Ovary (tissue), 9 donors: ENCODE measurements around the gene SGPL1. TPM values are rescaled to one million over a fixed set of nuclear protein-coding genes. Genes with fewer than 3 reads are reported as not detected.
A peak's percentile ranks its signal among the peaks of the same experiment; 100 is the strongest.

Source experiments
- DNase-seq, 5 donors: peaks; one replicate each; pipeline ENCODE4 v3.0.0-alpha.2; 2019 to 2020
- H3K27ac ChIP-seq, 2 donors: fragments of 200-600 bp; one replicate each; pipeline versions ENCODE4 v1.5.1 to v1.8.0; 2019 to 2022
- H3K27me3 ChIP-seq: fragments of 200-600 bp; one replicate; pipeline ENCODE4 v1.8.0; 2022
- H3K36me3 ChIP-seq: fragments of 200-600 bp; sonication (generic); one replicate; pipeline ENCODE4 v1.5.1; 2019
- H3K4me1 ChIP-seq: one replicate; pipeline ENCODE4 v1.8.1; 2013; ENCODE audit warnings: mild to moderate bottlenecking, moderate library complexity; ENCODE audit not compliant: insufficient read depth
- H3K4me3 ChIP-seq: fragments of 200-600 bp; sonication (generic); one replicate; pipeline ENCODE4 v1.5.1; 2017
- H3K9me3 ChIP-seq, 2 donors: fragments of 200-600 bp in 1 of 2; sonication (generic) in 1 of 2; one replicate each; pipeline versions ENCODE4 v1.5.1 to v1.8.1; 2013 to 2019; ENCODE audit warnings: mild to moderate bottlenecking in 1 of 2, moderate library complexity in 1 of 2
- EP300 ChIP-seq: sonication (generic); formaldehyde crosslinking; IDR thresholded peaks from one replicate; pipeline ENCODE4 v1.6.1; 2017; ENCODE audit warnings: antibody characterized with exemption
- POLR2A ChIP-seq: fragments of 450-650 bp; IDR thresholded peaks from one replicate; pipeline ENCODE4 v1.6.1; 2017; ENCODE audit warnings: antibody characterized with exemption, mild to moderate bottlenecking, moderate library complexity
- WGBS, 3 donors: extraction: QIAGEN DNeasy Blood & Tissue Kit in 1 of 3; methylation state at CpG; one replicate each; pipeline versions ENCODE4 v1.1.5 to v1.1.7; 2013 to 2017; 5-methylcytosine and 5-hydroxymethylcytosine counted together
- intact Hi-C, 4 donors: fragments of 100-400 bp; cut with DNase I; formaldehyde crosslinking; loops; one replicate each; pipeline versions ENCODE4 v1.11.0 to v1.15.1; 2022 to 2023
- polyA plus RNA-seq, 2 donors: library from polyadenylated mRNA; stranded (reverse); fragments of 200-250 nt in 1 of 2; fragments of 350-450 nt in 1 of 2; fragmentation: Illumina TruSeq in 1 of 2; extraction: RNeasy Lipid Tissue Mini Kit (QIAGEN cat#74804) in 1 of 2; gene quantifications; one replicate each; pipeline ENCODE4 v1.2.3, GENCODE V29; 2013 to 2014
- total RNA-seq, 7 donors: library from RNA; depleted of rRNA in 2 of 7; stranded (reverse); fragments of >200 nt in 2 of 7; fragmentation: NEBNext Ultra II Directional in 3 of 7; extraction: Animal tissue kit (Norgen Biotek cat#: 25700) in 3 of 7; gene quantifications; one replicate each; pipeline versions ENCODE4 v1.1.0 to v1.2.4, GENCODE V29; 2016 to 2023
- TF ChIP-seq, protein P1 (sequence below), 3 donors: fragments of 450-650 bp in 2 of 3; fragments of 200-600 bp in 1 of 3; IDR thresholded peaks; one replicate each; pipeline versions ENCODE4 v1.5.1 to v1.8.0; 2016 to 2022; ENCODE audit warnings: antibody characterized with exemption in 3 of 3, mild to moderate bottlenecking in 1 of 3
- donor health status: DM: no; HTN: no; CAD: no; lungs with moderate emphysema.
- donor health status: DM: no; HTN: no; CAD: no.
- donor health status: Bipolar disorder and iron deficiency.
- donor health status: DM: yes; HTN: yes; CAD: no.
- donor health status: DM: no; HTN: no; CAD: no.
- donor health status: DM: yes; HTN: yes; CAD: no.

SGPL1 gene
- total and polyA plus RNA-seq, 9 donors = 8.0 to 52.6 (median 30.8) TPM

DNA sequence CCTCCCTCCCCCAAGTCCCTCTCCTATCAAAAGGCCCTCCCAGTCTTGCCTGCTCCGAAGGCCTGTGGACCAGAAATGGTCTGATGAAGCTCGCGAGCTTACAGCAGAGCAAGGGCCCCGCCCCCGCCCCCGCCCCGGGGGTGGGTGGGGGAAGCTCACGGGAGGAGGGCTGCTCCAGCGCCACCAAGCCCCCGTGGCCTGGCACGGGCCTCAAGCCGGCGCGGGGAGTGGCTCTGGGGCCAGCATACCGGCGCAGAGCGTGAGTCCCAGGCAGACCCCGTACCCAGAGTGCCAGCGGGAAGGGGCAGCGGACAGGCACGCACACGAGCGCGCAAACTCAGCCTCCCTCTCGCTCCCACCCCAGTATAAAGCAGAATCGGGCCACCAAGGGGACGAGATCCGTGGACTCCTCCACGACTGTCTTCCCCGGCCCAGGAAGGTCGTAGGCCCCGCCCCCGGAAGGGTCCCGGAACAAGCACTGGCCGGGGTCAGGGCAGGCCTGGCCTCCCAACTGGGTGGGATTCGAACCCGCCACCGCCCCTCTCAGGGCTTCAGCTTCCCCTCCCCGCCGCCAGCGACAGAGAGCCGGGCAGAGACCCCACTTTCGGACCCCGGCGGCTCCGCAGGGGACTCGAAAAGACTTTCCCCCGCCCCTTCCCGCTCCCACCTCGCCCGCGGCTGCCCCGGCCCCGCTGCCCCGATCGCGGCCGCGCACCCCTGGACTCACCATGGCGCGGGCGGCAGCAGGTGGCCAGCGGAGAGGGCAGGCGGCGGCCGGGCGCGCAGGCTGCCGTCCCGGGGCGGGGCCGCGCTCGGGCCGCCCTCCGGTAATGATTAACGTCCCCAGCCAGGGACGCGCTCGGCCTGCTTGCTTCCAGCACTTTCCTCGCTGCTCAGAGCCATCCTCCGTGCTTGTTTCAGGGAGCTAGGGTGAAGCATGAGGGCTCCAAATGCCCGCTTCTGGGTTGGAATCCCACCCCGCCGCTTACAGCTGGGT lies 72.4 kb downstream of the SGPL1 start, which contains the start of gene PCBD1:
Gene PCBD1, minus strand, starts transcription at position 762 of the 997 bp plus-strand sequence. Its CDS starts 32 bp downstream, at position 730.
- peak within 1 kb of the TSS; percentile 91 for H3K27ac ChIP-seq
- no peaks in the 10 kb centered on the region for H3K27me3 ChIP-seq
- TF ChIP-seq POLR2A = peak; percentile 25
- no peak for TF ChIP-seq EP300
- 0 to 1% (median 1%) methylated on average over 24 to 85 of the region's 85 CpGs for WGBS, 3 donors
- H3K4me3 ChIP-seq = peak within 1 kb of the TSS; percentile 77
- H3K9me3 ChIP-seq = no peaks in the 10 kb centered on the region
- peaks cover 10% of the 10 kb centered on the region for H3K4me1 ChIP-seq
- no peaks in the 10 kb centered on the region for H3K36me3 ChIP-seq
- intact Hi-C loops = loop anchor here in 2 of 4 donors (10.0 kb wide), 2 partner anchors 73 to 333 kb away; partner anchors contain the start of gene SGPL1 (in 1 of the 2)
- DNase-seq = peak; percentile 70 to 79 (median 74)

DNA sequence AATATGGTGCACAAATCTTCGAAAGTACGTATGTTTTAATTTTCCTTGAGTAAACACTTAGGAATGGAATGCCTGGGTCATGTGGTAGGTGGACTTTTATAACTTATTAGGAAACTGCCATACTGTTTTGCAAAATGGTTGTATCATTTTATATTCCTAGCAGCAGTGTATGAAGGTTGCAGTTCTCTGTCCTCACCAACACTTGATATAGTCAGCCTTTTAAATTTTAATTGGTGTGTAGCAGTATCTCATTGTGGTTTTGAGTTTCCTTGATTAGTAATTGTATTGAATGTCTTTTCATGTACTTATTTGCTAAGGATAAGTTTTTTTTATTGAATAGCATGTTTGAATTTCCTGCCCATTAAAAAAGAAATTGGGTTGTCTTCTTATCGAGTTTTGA lies 73.5 kb downstream of the SGPL1 start:
- Histone ChIP-seq H3K4me1 (peaks cover 10% of the 10 kb centered on the region), H3K36me3 (no peaks in the 10 kb centered on the region), H3K9me3 (no peaks in the 10 kb centered on the region), H3K27ac (no peak overlapping the region), H3K4me3 (no peak overlapping the region), H3K27me3 (no peaks in the 10 kb centered on the region)
- intact Hi-C loops = loop anchor here in 2 of 4 donors (10.0 kb wide), 2 partner anchors 74 to 334 kb away; partner anchors contain the start of gene SGPL1 (in 1 of the 2)
- TF ChIP-seq POLR2A (no peak), EP300 (no peak)
- TF ChIP-seq, protein P1, sequence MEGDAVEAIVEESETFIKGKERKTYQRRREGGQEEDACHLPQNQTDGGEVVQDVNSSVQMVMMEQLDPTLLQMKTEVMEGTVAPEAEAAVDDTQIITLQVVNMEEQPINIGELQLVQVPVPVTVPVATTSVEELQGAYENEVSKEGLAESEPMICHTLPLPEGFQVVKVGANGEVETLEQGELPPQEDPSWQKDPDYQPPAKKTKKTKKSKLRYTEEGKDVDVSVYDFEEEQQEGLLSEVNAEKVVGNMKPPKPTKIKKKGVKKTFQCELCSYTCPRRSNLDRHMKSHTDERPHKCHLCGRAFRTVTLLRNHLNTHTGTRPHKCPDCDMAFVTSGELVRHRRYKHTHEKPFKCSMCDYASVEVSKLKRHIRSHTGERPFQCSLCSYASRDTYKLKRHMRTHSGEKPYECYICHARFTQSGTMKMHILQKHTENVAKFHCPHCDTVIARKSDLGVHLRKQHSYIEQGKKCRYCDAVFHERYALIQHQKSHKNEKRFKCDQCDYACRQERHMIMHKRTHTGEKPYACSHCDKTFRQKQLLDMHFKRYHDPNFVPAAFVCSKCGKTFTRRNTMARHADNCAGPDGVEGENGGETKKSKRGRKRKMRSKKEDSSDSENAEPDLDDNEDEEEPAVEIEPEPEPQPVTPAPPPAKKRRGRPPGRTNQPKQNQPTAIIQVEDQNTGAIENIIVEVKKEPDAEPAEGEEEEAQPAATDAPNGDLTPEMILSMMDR (IDR thresholded peaks at IDR 0.05) = no peak
- DNase-seq = no peak
- WGBS, 3 donors = 82 to 94% (median 94%) methylated on average over 3 of the region's 3 CpGs

DNA sequence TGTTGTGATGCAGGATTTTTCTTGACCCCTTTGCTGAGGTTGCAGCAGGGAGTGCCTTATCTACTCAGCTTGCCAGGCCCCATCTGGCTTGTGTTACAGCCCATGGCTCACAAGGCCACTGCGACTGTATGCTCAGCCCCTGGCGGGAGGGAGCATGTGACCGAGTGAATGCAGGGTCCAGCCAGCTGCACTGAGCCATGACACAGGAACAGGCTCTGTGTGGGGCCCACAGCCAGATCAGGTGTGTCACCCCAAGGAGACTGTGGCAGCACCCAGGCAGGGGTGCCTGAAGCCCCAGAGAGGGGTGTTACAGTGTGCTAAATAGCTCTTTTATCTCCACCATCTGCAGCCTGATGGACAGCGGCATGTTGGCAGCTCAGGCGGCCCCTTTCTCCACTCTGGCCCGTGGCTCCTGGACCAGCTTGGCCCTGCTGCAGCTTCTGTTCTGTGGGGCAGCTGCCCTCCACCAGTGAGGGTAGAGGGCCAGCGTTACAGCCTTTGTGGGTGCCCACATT lies 75.2 kb downstream of the SGPL1 start:
- no peak overlapping the region for H3K27ac ChIP-seq
- intact Hi-C loops = no loop called here
- H3K27me3 ChIP-seq = no peaks in the 10 kb centered on the region
- 53 to 64% (median 57%) methylated on average over 7 of the region's 7 CpGs for WGBS, 3 donors
- H3K4me1 ChIP-seq = peaks cover 10% of the 10 kb centered on the region
- peak; percentile 38 to 74 (median 66) for DNase-seq
- no peak for TF ChIP-seq EP300
- no peak for TF ChIP-seq POLR2A
- TF ChIP-seq, protein P1 (IDR thresholded peaks at IDR 0.05) = no peak
- no peak overlapping the region for H3K4me3 ChIP-seq
- no peaks in the 10 kb centered on the region for H3K36me3 ChIP-seq
- no peaks in the 10 kb centered on the region for H3K9me3 ChIP-seq

DNA sequence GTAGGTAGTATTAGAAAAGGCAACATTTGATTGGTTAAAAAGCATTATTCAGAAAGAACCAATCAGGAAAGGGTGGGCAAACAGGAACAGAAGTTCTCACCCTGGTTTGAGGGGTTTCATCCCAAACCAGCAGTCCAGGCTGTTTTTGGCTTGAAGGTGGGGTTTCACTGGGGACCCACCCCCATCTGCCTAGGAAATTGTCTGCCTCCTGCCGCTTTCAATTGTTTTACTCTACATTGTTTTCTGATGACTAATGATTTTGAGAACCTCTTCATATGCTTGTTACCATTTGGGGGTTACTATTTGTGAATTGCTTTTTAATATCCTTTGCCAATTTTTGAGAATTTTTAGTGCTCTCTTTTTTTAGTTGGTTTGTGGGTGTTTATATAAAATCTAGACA lies 75.9 kb downstream of the SGPL1 start:
- intact Hi-C loops = no loop called here
- peaks cover 10% of the 10 kb centered on the region for H3K4me1 ChIP-seq
- 20 to 35% (median 23%) methylated on average over 1 of the region's 1 CpG for WGBS, 3 donors
- TF ChIP-seq POLR2A (no peak), EP300 (no peak)
- TF ChIP-seq, protein P1 (IDR thresholded peaks at IDR 0.05) = no peak
- no peak overlapping the region for H3K4me3 ChIP-seq
- H3K36me3 ChIP-seq = no peaks in the 10 kb centered on the region
- no peaks in the 10 kb centered on the region for H3K9me3 ChIP-seq
- H3K27me3 ChIP-seq = no peaks in the 10 kb centered on the region
- DNase-seq = no peak
- H3K27ac ChIP-seq = no peak overlapping the region
